Endodermal cell (in vitro differentiated cells): ENCODE data around the gene SLX4IP. TPM values are rescaled to one million over a fixed set of nuclear protein-coding genes. Genes with fewer than 3 reads are reported as not detected.

Experiments used
- DNase-seq: peaks from one replicate; pipeline ENCODE4 v3.0.0-alpha.2; 2017
- H3K27ac ChIP-seq: 2 replicates; pipeline ENCODE4 v1.5.1; 2013; ENCODE audit warnings: mild to moderate bottlenecking, low read depth, low read length, moderate library complexity
- H3K27me3 ChIP-seq: 2 replicates; pipeline ENCODE4 v1.6.1; 2013; ENCODE audit warnings: mild to moderate bottlenecking, low read length, moderate library complexity; ENCODE audit not compliant: insufficient read depth, control insufficient read depth, poor library complexity, severe bottlenecking
- H3K36me3 ChIP-seq: 2 replicates; pipeline ENCODE4 v1.7.0; 2013; ENCODE audit warnings: mild to moderate bottlenecking, low read length, moderate library complexity; ENCODE audit not compliant: control insufficient read depth, insufficient read depth
- H3K4me1 ChIP-seq: one replicate; pipeline ENCODE4 v1.7.0; 2013; ENCODE audit warnings: low read length; ENCODE audit not compliant: control insufficient read depth, insufficient read depth
- H3K4me3 ChIP-seq: 2 replicates; pipeline ENCODE4 v1.5.1; 2013; ENCODE audit warnings: mild to moderate bottlenecking, low read length, moderate library complexity
- H3K9ac ChIP-seq: 2 replicates; pipeline ENCODE4 v1.6.1; 2013; ENCODE audit warnings: mild to moderate bottlenecking, low read length, moderate library complexity; ENCODE audit not compliant: poor library complexity, severe bottlenecking; ENCODE audit errors: extremely low read depth
- H3K9me3 ChIP-seq: 2 replicates; pipeline ENCODE4 v1.6.1; 2013; ENCODE audit warnings: mild to moderate bottlenecking, low read length, moderate library complexity; ENCODE audit not compliant: control insufficient read depth
- H3K27ac Mint-ChIP-seq: 2 replicates; pipeline ENCODE4 v1.8.0; 2020; ENCODE audit warnings: mixed read lengths
- H3K27me3 Mint-ChIP-seq: 2 replicates; pipeline ENCODE4 v1.8.0; 2021; ENCODE audit warnings: mild to moderate bottlenecking, mixed read lengths; ENCODE audit not compliant: insufficient read depth
- H3K36me3 Mint-ChIP-seq: 2 replicates; pipeline ENCODE4 v1.8.0; 2020; ENCODE audit warnings: low read depth, mixed read lengths
- H3K4me1 Mint-ChIP-seq: 2 replicates; pipeline ENCODE4 v1.8.0; 2020; ENCODE audit warnings: mixed read lengths
- H3K4me3 Mint-ChIP-seq: 2 replicates; pipeline ENCODE4 v1.8.0; 2020; ENCODE audit warnings: mild to moderate bottlenecking, moderate library complexity, mixed read lengths
- H3K9me3 Mint-ChIP-seq: 2 replicates; pipeline ENCODE4 v1.8.0; 2020; ENCODE audit warnings: mild to moderate bottlenecking, mixed read lengths
- CTCF ChIP-seq: fragments of 200-600 bp; sonication (generic); conservative IDR thresholded peaks from 2 replicates; pipeline ENCODE4 v1.5.0; 2021; ENCODE audit warnings: antibody characterized with exemption, mild to moderate bottlenecking
- WGBS, 2 experiments: methylation state at CpG; one replicate each; pipeline versions ENCODE4 v1.1.5 to v1.1.7; 2013; ENCODE audit warnings: missing lambda C conversion rate in 2 of 2, mixed read lengths in 1 of 2; ENCODE audit not compliant: insufficient coverage in 1 of 2, insufficient read length in 1 of 2; 5-methylcytosine and 5-hydroxymethylcytosine counted together
- total RNA-seq, 2 donors: library from RNA; stranded (reverse); fragmentation: NEBNext Ultra II Directional in 1 of 2; extraction: Animal tissue kit (Norgen Biotek cat#: 25700) in 1 of 2; gene quantifications; 2 replicates in 1 of 2; 3 replicates in 1 of 2; pipeline ENCODE4 v1.2.1, GENCODE V29; 2021

SLX4IP gene
- total RNA-seq, 2 donors from 2014 or later, result 9.2 to 9.5 TPM

- no peak overlapping the region for H3K27ac Mint-ChIP-seq
Measured at GRCh38 chr20:10645205-10645570, 210.1 kb downstream of the SLX4IP start.

GRCh38 chr20:10646006-10646405, 210.9 kb downstream of the SLX4IP start:
- DNase-seq, result no peak
- no peak overlapping the region for H3K27ac Mint-ChIP-seq
- H3K36me3 ChIP-seq, result peaks cover 17% of the 10 kb centered on the region
- no peak overlapping the region for H3K4me3 ChIP-seq
- no peak for TF ChIP-seq CTCF
- peaks cover 97% of the 10 kb centered on the region for H3K27me3 ChIP-seq
- peaks cover 64% of the 10 kb centered on the region for H3K36me3 Mint-ChIP-seq
- H3K4me3 Mint-ChIP-seq, result no peak overlapping the region
- H3K9ac ChIP-seq, result no peak overlapping the region
- H3K9me3 Mint-ChIP-seq, result no peaks in the 10 kb centered on the region
- H3K4me1 ChIP-seq, result peaks cover 8% of the 10 kb centered on the region
- H3K4me1 Mint-ChIP-seq, result peaks cover 33% of the 10 kb centered on the region
- peaks cover 97% of the 10 kb centered on the region for H3K27me3 Mint-ChIP-seq
- 92 to 93% methylated on average over 2 to 4 of the region's 4 CpGs for WGBS, 2 experiments
- no peaks in the 10 kb centered on the region for H3K9me3 ChIP-seq
- no peak overlapping the region for H3K27ac ChIP-seq

More at GRCh38 chr20:10645205-10645570, 210.1 kb downstream of the SLX4IP start:
- H3K9me3 ChIP-seq, result no peaks in the 10 kb centered on the region
- WGBS, 2 experiments, result 95 to 96% methylated on average over 6 to 10 of the region's 10 CpGs
- H3K27ac ChIP-seq, result no peak overlapping the region
- Mint-ChIP-seq H3K4me1 (peaks cover 36% of the 10 kb centered on the region), H3K4me3 (no peak overlapping the region), H3K36me3 (peaks cover 64% of the 10 kb centered on the region), H3K27me3 (peaks cover 97% of the 10 kb centered on the region), H3K9me3 (no peaks in the 10 kb centered on the region)
- H3K9ac ChIP-seq, result no peak overlapping the region
- peaks cover 17% of the 10 kb centered on the region for H3K36me3 ChIP-seq
- TF ChIP-seq CTCF, result no peak
- no peak overlapping the region for H3K4me3 ChIP-seq
- peaks cover 13% of the 10 kb centered on the region for H3K4me1 ChIP-seq
- H3K27me3 ChIP-seq, result peaks cover 91% of the 10 kb centered on the region
- no peak for DNase-seq

- Mint-ChIP-seq H3K27ac (no peak overlapping the region), H3K4me3 (no peak overlapping the region), H3K27me3 (peaks cover 97% of the 10 kb centered on the region), H3K4me1 (peaks cover 30% of the 10 kb centered on the region), H3K36me3 (peaks cover 62% of the 10 kb centered on the region), H3K9me3 (no peaks in the 10 kb centered on the region)
- WGBS, 2 experiments, result 95 to 99% methylated on average over 8 to 9 of the region's 9 CpGs
- H3K27ac ChIP-seq, result no peak overlapping the region
- no peak for DNase-seq
- peaks cover 97% of the 10 kb centered on the region for H3K27me3 ChIP-seq
- no peak overlapping the region for H3K9ac ChIP-seq
- no peak overlapping the region for H3K4me3 ChIP-seq
- H3K9me3 ChIP-seq, result no peaks in the 10 kb centered on the region
- H3K4me1 ChIP-seq, result peaks cover 8% of the 10 kb centered on the region
- no peak for TF ChIP-seq CTCF
- H3K36me3 ChIP-seq, result peaks cover 13% of the 10 kb centered on the region
Measured at GRCh38 chr20:10646886-10647420, 211.8 kb downstream of the SLX4IP start.
